Caco-2 (cell line): Measurements from ENCODE around the gene SEMA4A. TPM values are rescaled to one million over a fixed set of nuclear protein-coding genes. Genes with fewer than 3 reads are reported as not detected.

Experiments
- BruUV-seq: library from RNA; stranded (reverse); fragments of 400-500 nt; replicated peaks from 2 replicates; lab custom pipeline; 2021; lab: Mats Ljungman, UMichigan
- CTCF ChIA-PET: fragments of 300-600 bp; sonication (Branson Sonifier 250); formaldehyde crosslinking; loops from one replicate; lab custom pipeline; 2022; ENCODE audit warnings: antibody characterized with exemption; lab: Charles Lee
- POLR2A ChIA-PET: fragments of 300-600 bp; sonication (Branson Sonifier 250); formaldehyde crosslinking; loops from one replicate; lab custom pipeline; 2022; ENCODE audit warnings: antibody characterized with exemption; lab: Charles Lee
- DNase-seq, 2 experiments: peaks; one replicate each; pipeline versions ENCODE4 v3.0.0 to v3.0.0-alpha.2; 2020 to 2022
- H3K27me3 ChIP-seq: replicated peaks from 2 replicates; pipeline ENCODE4 v1.6.0; 2011; ENCODE audit warnings: low read length; ENCODE audit not compliant: control insufficient read depth, insufficient read depth
- H3K36me3 ChIP-seq: 2 replicates; pipeline ENCODE4 v1.5.1; 2011; ENCODE audit warnings: low read length; ENCODE audit not compliant: control insufficient read depth, insufficient read depth
- H3K4me1 ChIP-seq: fragments of 250-450 bp; sonication (Bioruptor Pico); 2 replicates; pipeline ENCODE4 v1.5.1; 2020; ENCODE audit warnings: mild to moderate bottlenecking
- H3K4me3 ChIP-seq: 2 replicates; pipeline ENCODE4 v1.5.1; 2011; ENCODE audit warnings: low read depth, mild to moderate bottlenecking, control low read depth, low read length
- H3K9me3 ChIP-seq: fragments of 250-450 bp; sonication (Bioruptor Pico); 2 replicates; pipeline ENCODE4 v1.5.1; 2020; ENCODE audit warnings: mild to moderate bottlenecking, moderate library complexity
- H3K27ac Mint-ChIP-seq: one replicate; pipeline ENCODE4 v1.8.0; 2022; ENCODE audit warnings: mixed read lengths; ENCODE audit not compliant: unreplicated experiment
- H3K27me3 Mint-ChIP-seq: one replicate; pipeline ENCODE4 v1.8.0; 2022; ENCODE audit warnings: mixed read lengths; ENCODE audit not compliant: insufficient read depth, unreplicated experiment
- H3K36me3 Mint-ChIP-seq: one replicate; pipeline ENCODE4 v1.8.0; 2022; ENCODE audit warnings: mild to moderate bottlenecking, mixed read lengths; ENCODE audit not compliant: insufficient read depth, unreplicated experiment
- H3K4me1 Mint-ChIP-seq: one replicate; pipeline ENCODE4 v1.8.0; 2022; ENCODE audit warnings: low read depth, mixed read lengths; ENCODE audit not compliant: unreplicated experiment
- H3K4me3 Mint-ChIP-seq: one replicate; pipeline ENCODE4 v1.8.0; 2022; ENCODE audit warnings: mild to moderate bottlenecking, moderate library complexity, mixed read lengths; ENCODE audit not compliant: unreplicated experiment
- H3K9me3 Mint-ChIP-seq: one replicate; pipeline ENCODE4 v1.8.0; 2022; ENCODE audit warnings: mixed read lengths; ENCODE audit not compliant: unreplicated experiment
- CTCF ChIP-seq, 2 experiments: fragments of 200-600 bp in 1 of 2; IDR thresholded peaks; 1 replicate in 1 of 2; 2 replicates in 1 of 2; pipeline versions ENCODE4 v1.5.1 to v1.8.0; 2011 to 2022; ENCODE audit warnings: antibody characterized with exemption in 1 of 2, control low read depth in 1 of 2, inconsistent platforms in 1 of 2, low read depth in 1 of 2, low read length in 1 of 2, mild to moderate bottlenecking in 1 of 2, moderate library complexity in 1 of 2; ENCODE audit not compliant: insufficient read depth in 1 of 2, severe bottlenecking in 1 of 2, unreplicated experiment in 1 of 2
- intact Hi-C: fragments of 100-400 bp; cut with micrococcal nuclease; formaldehyde crosslinking; loops from one replicate; pipeline ENCODE4 v1.10.0; 2022; ENCODE audit not compliant: unreplicated experiment
- total RNA-seq: library from RNA; stranded (reverse); gene quantifications from 2 replicates; pipeline ENCODE4 v1.2.3, GENCODE V29; 2022

Gene SEMA4A
- total RNA-seq, 1 experiment from 2014 or later: 0.52 TPM

GRCh38 chr1:156108057-156108456, 45.3 kb upstream of the SEMA4A start:
- POLR2A ChIA-PET: no interaction called here

GRCh38 chr1:156108664-156109241, 44.6 kb upstream of the SEMA4A start:
- intact Hi-C loops: no loop called here
- H3K9me3 ChIP-seq: no peaks in the 10 kb centered on the region
- ChIA-PET POLR2A (interaction anchor here (1.0 kb wide), 1 partner anchor 104 kb away, joined by 3 read pairs; the partner anchor contains the start of gene PMF1), CTCF (no interaction called here)
- H3K4me3 ChIP-seq: no peak overlapping the region
- peaks cover 31% of the 10 kb centered on the region for H3K4me1 ChIP-seq
- no TSS peak for BruUV-seq
- Mint-ChIP-seq H3K4me1 (peaks cover 31% of the 10 kb centered on the region), H3K27me3 (no peaks in the 10 kb centered on the region), H3K27ac (no peak overlapping the region), H3K9me3 (no peaks in the 10 kb centered on the region), H3K36me3 (peaks cover 20% of the 10 kb centered on the region), H3K4me3 (no peak overlapping the region)
- no peak for DNase-seq
- TF ChIP-seq CTCF (IDR thresholded peaks at IDR 0.05; ENCODE audit: insufficient read depth in 1 of 2, low read depth in 1 of 2, low read length in 1 of 2, severe bottlenecking in 1 of 2, unreplicated experiment in 1 of 2): no peak
- H3K36me3 ChIP-seq: no peaks in the 10 kb centered on the region
- no peaks in the 10 kb centered on the region for H3K27me3 ChIP-seq

More at GRCh38 chr1:156108057-156108456, 45.3 kb upstream of the SEMA4A start:
- Mint-ChIP-seq H3K36me3 (peaks cover 23% of the 10 kb centered on the region), H3K27ac (no peak overlapping the region), H3K9me3 (no peaks in the 10 kb centered on the region), H3K4me3 (no peak overlapping the region), H3K4me1 (peaks cover 33% of the 10 kb centered on the region), H3K27me3 (no peaks in the 10 kb centered on the region)
- intact Hi-C loops: no loop called here
- Histone ChIP-seq H3K27me3 (no peaks in the 10 kb centered on the region), H3K36me3 (no peaks in the 10 kb centered on the region), H3K9me3 (no peaks in the 10 kb centered on the region), H3K4me1 (peaks cover 30% of the 10 kb centered on the region), H3K4me3 (no peak overlapping the region)
- no peak for DNase-seq
- CTCF ChIA-PET: no interaction called here
- no TSS peak for BruUV-seq
- no peak for TF ChIP-seq CTCF (IDR thresholded peaks at IDR 0.05; ENCODE audit: insufficient read depth in 1 of 2, low read depth in 1 of 2, low read length in 1 of 2, severe bottlenecking in 1 of 2, unreplicated experiment in 1 of 2)

- no peak for DNase-seq
- no peaks in the 10 kb centered on the region for H3K27me3 ChIP-seq
- no peak overlapping the region for H3K4me3 ChIP-seq
- H3K4me3 Mint-ChIP-seq: no peak overlapping the region
- H3K4me1 ChIP-seq: peaks cover 23% of the 10 kb centered on the region
- no peak overlapping the region for H3K27ac Mint-ChIP-seq
- H3K9me3 Mint-ChIP-seq: no peaks in the 10 kb centered on the region
- ChIA-PET CTCF (no interaction called here), POLR2A (no interaction called here)
- BruUV-seq: no TSS peak
- peaks cover 18% of the 10 kb centered on the region for H3K4me1 Mint-ChIP-seq
- no peaks in the 10 kb centered on the region for H3K27me3 Mint-ChIP-seq
- H3K36me3 Mint-ChIP-seq: peaks cover 29% of the 10 kb centered on the region
- no peaks in the 10 kb centered on the region for H3K9me3 ChIP-seq
- intact Hi-C loops: no loop called here
- TF ChIP-seq CTCF (IDR thresholded peaks at IDR 0.05; ENCODE audit: insufficient read depth in 1 of 2, low read depth in 1 of 2, low read length in 1 of 2, severe bottlenecking in 1 of 2, unreplicated experiment in 1 of 2): no peak
- no peaks in the 10 kb centered on the region for H3K36me3 ChIP-seq
These were observed 43.1 kb upstream of the SEMA4A start for GRCh38 chr1:156110252-156110651.
